ENCODE data around the gene SPRED2. TPM values are rescaled to one million over a fixed set of nuclear protein-coding genes. Genes with fewer than 3 reads are reported as not detected.

SPRED2 gene
- total and polyA plus RNA-seq, 2 of the 8 experiments (the other 6 are each of a cell fraction or from before 2014, with no cell fraction given), result 15.3 to 22.5 TPM

GRCh38 chr2:65409045-65409444, 23.4 kb downstream of the SPRED2 start (continued):
- TF ChIP-seq FOSL1 (IDR thresholded peaks at IDR 0.05; ENCODE audit: insufficient read depth, low read depth, low read length) (no peak), JUN (IDR thresholded peaks at IDR 0.05; ENCODE audit: low read depth, low read length) (no peak)

All from H1 (cell line).